Neural progenitor cell (in vitro differentiated cells): ENCODE data around the gene RGS12. TPM values are rescaled to one million over a fixed set of nuclear protein-coding genes. Genes with fewer than 3 reads are reported as not detected.

Experiments
- DNase-seq: peaks from one replicate; pipeline ENCODE4 v3.0.0-alpha.2; 2016; ENCODE audit warnings: low spot score
- H2AFZ ChIP-seq: fragments of 200-600 bp; sonication (generic); replicated peaks from 2 replicates; pipeline ENCODE4 v1.6.1; 2016; ENCODE audit warnings: antibody characterized with exemption
- H3F3A ChIP-seq: fragments of 200-600 bp; sonication (generic); 2 replicates; pipeline ENCODE4 v1.6.1; 2016; ENCODE audit warnings: antibody characterized with exemption, low read depth
- H3K27ac ChIP-seq: fragments of 200-600 bp; sonication (generic); 2 replicates; pipeline ENCODE4 v1.5.1; 2016; ENCODE audit warnings: mild to moderate bottlenecking
- H3K27me3 ChIP-seq: fragments of 200-600 bp; sonication (generic); 2 replicates; pipeline ENCODE4 v1.6.1; 2016; ENCODE audit warnings: mild to moderate bottlenecking, moderate library complexity
- H3K36me3 ChIP-seq: fragments of 200-600 bp; sonication (generic); 2 replicates; pipeline ENCODE4 v1.5.1; 2016
- H3K4me1 ChIP-seq: fragments of 200-600 bp; sonication (generic); 2 replicates; pipeline ENCODE4 v1.6.1; 2016; ENCODE audit warnings: mixed run types
- H3K4me2 ChIP-seq: fragments of 200-600 bp; sonication (generic); 2 replicates; pipeline ENCODE4 v1.6.1; 2016
- H3K4me3 ChIP-seq: fragments of 200-600 bp; sonication (generic); 2 replicates; pipeline ENCODE4 v1.5.1; 2016
- H3K79me2 ChIP-seq: fragments of 200-600 bp; sonication (generic); 2 replicates; pipeline ENCODE4 v1.6.1; 2016; ENCODE audit warnings: low read depth
- H3K9ac ChIP-seq: fragments of 200-600 bp; sonication (generic); 2 replicates; pipeline ENCODE4 v1.6.1; 2016
- H3K9me3 ChIP-seq: fragments of 200-600 bp; sonication (generic); 2 replicates; pipeline ENCODE4 v1.5.1; 2016; ENCODE audit warnings: low read depth
- H4K20me1 ChIP-seq: fragments of 200-600 bp; sonication (generic); 2 replicates; pipeline ENCODE4 v1.6.1; 2016; ENCODE audit warnings: low read depth
- H3K27ac Mint-ChIP-seq: 3 replicates; pipeline ENCODE4 v1.8.0; 2021; ENCODE audit warnings: mixed read lengths
- H3K27me3 Mint-ChIP-seq: 2 replicates; pipeline ENCODE4 v1.8.0; 2022; ENCODE audit warnings: low read depth, mild to moderate bottlenecking, inconsistent platforms, moderate library complexity, mixed read lengths; ENCODE audit not compliant: insufficient read depth
- H3K36me3 Mint-ChIP-seq: 3 replicates; pipeline ENCODE4 v1.8.0; 2021; ENCODE audit warnings: mixed read lengths
- H3K4me1 Mint-ChIP-seq: 3 replicates; pipeline ENCODE4 v1.8.0; 2021; ENCODE audit warnings: mixed read lengths
- H3K4me3 Mint-ChIP-seq: 3 replicates; pipeline ENCODE4 v1.8.0; 2021; ENCODE audit warnings: mild to moderate bottlenecking, moderate library complexity, mixed read lengths
- H3K9me3 Mint-ChIP-seq: 3 replicates; pipeline ENCODE4 v1.8.0; 2020; ENCODE audit warnings: mixed read lengths
- CTCF ChIP-seq: fragments of 200-600 bp; sonication (generic); IDR thresholded peaks from 2 replicates; pipeline ENCODE4 v1.5.1; 2017; ENCODE audit warnings: antibody characterized with exemption, mild to moderate bottlenecking
- EZH2 ChIP-seq: fragments of 200-600 bp; sonication (generic); IDR thresholded peaks from 2 replicates; pipeline ENCODE4 v1.6.1; 2017; ENCODE audit warnings: antibody characterized with exemption, mild to moderate bottlenecking, moderate library complexity
- EZH2phosphoT487 ChIP-seq: fragments of 200-600 bp; sonication (generic); IDR thresholded peaks from 2 replicates; pipeline ENCODE4 v1.6.1; 2017; ENCODE audit warnings: antibody characterized with exemption
- total RNA-seq: library from RNA; depleted of rRNA; stranded (reverse); fragments of >200 nt; gene quantifications from 2 replicates; pipeline ENCODE4 v1.2.3, GENCODE V29; 2015; ENCODE audit warnings: low replicate concordance

Gene RGS12
- total RNA-seq, 1 donor from 2014 or later = 36.6 TPM

GRCh38 chr4:3269991-3270611 lies 22.7 kb upstream of the RGS12 start:
- H4K20me1 ChIP-seq = no peaks in the 10 kb centered on the region
- no peak overlapping the region for H3K27ac ChIP-seq
- Mint-ChIP-seq H3K4me3 (no peak overlapping the region), H3K27ac (no peak overlapping the region), H3K9me3 (no peaks in the 10 kb centered on the region), H3K4me1 (peaks cover 5% of the 10 kb centered on the region), H3K27me3 (peaks cover 2% of the 10 kb centered on the region), H3K36me3 (no peaks in the 10 kb centered on the region)
- no peaks in the 10 kb centered on the region for H3K36me3 ChIP-seq
- no peak overlapping the region for H3K4me2 ChIP-seq
- no peak overlapping the region for H2AFZ ChIP-seq
- TF ChIP-seq EZH2 (no peak), CTCF (no peak), EZH2phosphoT487 (no peak)
- no peaks in the 10 kb centered on the region for H3F3A ChIP-seq
- DNase-seq = peak; percentile 5
- H3K27me3 ChIP-seq = no peaks in the 10 kb centered on the region
- no peaks in the 10 kb centered on the region for H3K9me3 ChIP-seq
- H3K4me3 ChIP-seq = no peak overlapping the region
- H3K9ac ChIP-seq = no peak overlapping the region
- H3K79me2 ChIP-seq = no peaks in the 10 kb centered on the region
- peaks cover 13% of the 10 kb centered on the region for H3K4me1 ChIP-seq

GRCh38 chr4:3271131-3271530 lies 21.7 kb upstream of the RGS12 start:
- peaks cover 5% of the 10 kb centered on the region for H3K4me1 Mint-ChIP-seq
- H3K27me3 Mint-ChIP-seq = peaks cover 2% of the 10 kb centered on the region
- H3K4me1 ChIP-seq = peaks cover 13% of the 10 kb centered on the region
- H3K27me3 ChIP-seq = no peaks in the 10 kb centered on the region
- H3K4me2 ChIP-seq = no peak overlapping the region
- TF ChIP-seq EZH2phosphoT487 (no peak), CTCF (no peak), EZH2 (no peak)
- no peaks in the 10 kb centered on the region for H3K9me3 ChIP-seq
- no peak overlapping the region for H3K27ac Mint-ChIP-seq
- H3K36me3 Mint-ChIP-seq = no peaks in the 10 kb centered on the region
- no peaks in the 10 kb centered on the region for H3F3A ChIP-seq
- H3K9me3 Mint-ChIP-seq = no peaks in the 10 kb centered on the region
- no peaks in the 10 kb centered on the region for H4K20me1 ChIP-seq
- no peak overlapping the region for H3K27ac ChIP-seq
- no peak overlapping the region for H2AFZ ChIP-seq
- H3K4me3 Mint-ChIP-seq = no peak overlapping the region
- no peaks in the 10 kb centered on the region for H3K79me2 ChIP-seq
- no peak for DNase-seq
- no peaks in the 10 kb centered on the region for H3K36me3 ChIP-seq
- no peak overlapping the region for H3K9ac ChIP-seq
- no peak overlapping the region for H3K4me3 ChIP-seq

GRCh38 chr4:3276986-3277385 lies 15.8 kb upstream of the RGS12 start:
- H3K27ac Mint-ChIP-seq = no peak overlapping the region
- no peaks in the 10 kb centered on the region for H3K4me1 Mint-ChIP-seq
- no peaks in the 10 kb centered on the region for H3K27me3 Mint-ChIP-seq
- Histone ChIP-seq H4K20me1 (no peaks in the 10 kb centered on the region), H2AFZ (peak overlapping the region; percentile 4), H3K36me3 (no peaks in the 10 kb centered on the region), H3K9ac (no peak overlapping the region), H3K4me1 (no peaks in the 10 kb centered on the region), H3K4me2 (no peak overlapping the region), H3K4me3 (no peak overlapping the region), H3K27me3 (no peaks in the 10 kb centered on the region), H3K27ac (no peak overlapping the region), H3F3A (no peaks in the 10 kb centered on the region), H3K9me3 (no peaks in the 10 kb centered on the region), H3K79me2 (no peaks in the 10 kb centered on the region)
- H3K36me3 Mint-ChIP-seq = no peaks in the 10 kb centered on the region
- H3K4me3 Mint-ChIP-seq = no peak overlapping the region
- no peak for DNase-seq
- TF ChIP-seq EZH2phosphoT487 (no peak), CTCF (no peak), EZH2 (no peak)
- peaks cover 11% of the 10 kb centered on the region for H3K9me3 Mint-ChIP-seq
